Measurements from ENCODE around the gene FBXO7.

- TF ChIP-seq POLR2AphosphoS5 (IDR thresholded peaks at IDR 0.05; ENCODE audit: borderline replicate concordance, low read depth, low read length) (no peak), EZH2 (IDR thresholded peaks at IDR 0.05) (no peak), FOXP2 (optimal IDR thresholded peaks at IDR 0.05; ENCODE audit: control extremely low read depth, extremely low read length, insufficient read depth) (no peak)
Observed at GRCh38 chr22:32531931-32532819, 57.6 kb downstream of the FBXO7 start.

Data from SK-N-MC (cell line).